ENCODE data around the gene IVNS1ABP. TPM values are rescaled to one million over a fixed set of nuclear protein-coding genes. Genes with fewer than 3 reads are reported as not detected.

IVNS1ABP gene
- total and polyA plus RNA-seq, 10 of the 15 experiments (the other 5 are each of a cell fraction or from before 2014, with no cell fraction given), result 19.2 to 154 (median 43.9) TPM

DNA sequence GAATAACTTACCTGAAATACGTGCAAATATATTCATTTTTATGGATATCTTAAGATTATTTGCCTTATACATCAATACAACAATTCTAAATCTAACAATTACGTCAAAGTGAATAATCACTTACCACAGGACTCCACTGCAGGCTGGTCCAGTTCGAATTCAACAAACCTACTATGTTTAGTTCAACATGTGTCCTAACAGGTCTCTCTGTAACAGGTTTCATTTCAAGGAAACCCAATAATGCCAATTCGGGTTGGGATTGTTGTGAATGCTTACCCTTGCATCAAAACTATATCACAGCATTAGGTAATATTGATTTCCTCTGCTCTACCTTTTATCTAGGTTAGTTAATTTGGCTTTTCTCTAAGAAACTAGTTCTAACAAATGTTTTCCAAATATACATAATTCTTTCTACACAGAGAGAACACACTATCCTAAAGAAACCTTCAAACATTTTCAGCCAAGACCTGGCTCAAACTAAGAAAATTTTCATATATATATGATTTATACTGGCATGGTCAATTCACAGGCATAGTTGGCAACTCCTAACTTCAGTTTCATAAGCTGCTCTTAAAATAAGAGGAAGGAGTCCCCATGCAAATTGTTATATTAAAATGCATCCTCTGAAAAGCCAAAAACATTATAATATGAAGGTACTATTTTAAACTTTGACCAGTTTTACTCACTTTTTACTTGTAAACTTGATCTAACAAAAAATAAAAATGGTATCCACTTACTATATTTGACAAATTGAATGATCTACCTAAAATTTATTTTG, 4.5 kb downstream of the IVNS1ABP start:
- POLR2A ChIA-PET, result interaction anchor here (0.6 kb wide), 1 partner anchor 125 kb away, joined by 5 read pairs; no protein-coding TSS in a partner anchor

More for the DNA sequence above, 4.5 kb downstream of the IVNS1ABP start:
- intact Hi-C loops (cut with micrococcal nuclease; ENCODE audit: unreplicated experiment), result no loop called here
- no peaks in the 10 kb centered on the region for H3K9me3 ChIP-seq (replicated peaks; ENCODE audit: control insufficient read depth, insufficient read depth, low read length)
- in situ Hi-C loops (cut with MboI), result loop anchor here (25.0 kb wide), 1 partner anchor 1050 kb away; no protein-coding TSS in a partner anchor
- DNase-seq (ENCODE audit: low read depth, low spot score), result no peak
- TF ChIP-seq SRF (IDR thresholded peaks at IDR 0.05; ENCODE audit: low read depth in 2 of 2, low read length in 2 of 2) (no peak), NFYB (IDR thresholded peaks at IDR 0.05; ENCODE audit: insufficient read depth, low read depth, low read length) (no peak), MEF2B (IDR thresholded peaks at IDR 0.05; ENCODE audit: partially characterized antibody, poor library complexity, severe bottlenecking) (no peak)
- TF ChIP-seq, protein P1, sequence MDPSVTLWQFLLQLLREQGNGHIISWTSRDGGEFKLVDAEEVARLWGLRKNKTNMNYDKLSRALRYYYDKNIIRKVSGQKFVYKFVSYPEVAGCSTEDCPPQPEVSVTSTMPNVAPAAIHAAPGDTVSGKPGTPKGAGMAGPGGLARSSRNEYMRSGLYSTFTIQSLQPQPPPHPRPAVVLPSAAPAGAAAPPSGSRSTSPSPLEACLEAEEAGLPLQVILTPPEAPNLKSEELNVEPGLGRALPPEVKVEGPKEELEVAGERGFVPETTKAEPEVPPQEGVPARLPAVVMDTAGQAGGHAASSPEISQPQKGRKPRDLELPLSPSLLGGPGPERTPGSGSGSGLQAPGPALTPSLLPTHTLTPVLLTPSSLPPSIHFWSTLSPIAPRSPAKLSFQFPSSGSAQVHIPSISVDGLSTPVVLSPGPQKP (IDR thresholded peaks at IDR 0.05; ENCODE audit: low read depth, low read length), result no peak
- TF ChIP-seq, protein P2, sequence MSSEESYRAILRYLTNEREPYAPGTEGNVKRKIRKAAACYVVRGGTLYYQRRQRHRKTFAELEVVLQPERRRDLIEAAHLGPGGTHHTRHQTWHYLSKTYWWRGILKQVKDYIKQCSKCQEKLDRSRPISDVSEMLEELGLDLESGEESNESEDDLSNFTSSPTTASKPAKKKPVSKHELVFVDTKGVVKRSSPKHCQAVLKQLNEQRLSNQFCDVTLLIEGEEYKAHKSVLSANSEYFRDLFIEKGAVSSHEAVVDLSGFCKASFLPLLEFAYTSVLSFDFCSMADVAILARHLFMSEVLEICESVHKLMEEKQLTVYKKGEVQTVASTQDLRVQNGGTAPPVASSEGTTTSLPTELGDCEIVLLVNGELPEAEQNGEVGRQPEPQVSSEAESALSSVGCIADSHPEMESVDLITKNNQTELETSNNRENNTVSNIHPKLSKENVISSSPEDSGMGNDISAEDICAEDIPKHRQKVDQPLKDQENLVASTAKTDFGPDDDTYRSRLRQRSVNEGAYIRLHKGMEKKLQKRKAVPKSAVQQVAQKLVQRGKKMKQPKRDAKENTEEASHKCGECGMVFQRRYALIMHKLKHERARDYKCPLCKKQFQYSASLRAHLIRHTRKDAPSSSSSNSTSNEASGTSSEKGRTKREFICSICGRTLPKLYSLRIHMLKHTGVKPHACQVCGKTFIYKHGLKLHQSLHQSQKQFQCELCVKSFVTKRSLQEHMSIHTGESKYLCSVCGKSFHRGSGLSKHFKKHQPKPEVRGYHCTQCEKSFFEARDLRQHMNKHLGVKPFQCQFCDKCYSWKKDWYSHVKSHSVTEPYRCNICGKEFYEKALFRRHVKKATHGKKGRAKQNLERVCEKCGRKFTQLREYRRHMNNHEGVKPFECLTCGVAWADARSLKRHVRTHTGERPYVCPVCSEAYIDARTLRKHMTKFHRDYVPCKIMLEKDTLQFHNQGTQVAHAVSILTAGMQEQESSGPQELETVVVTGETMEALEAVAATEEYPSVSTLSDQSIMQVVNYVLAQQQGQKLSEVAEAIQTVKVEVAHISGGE (CRISPR knock-in tag; IDR thresholded peaks at IDR 0.05), result no peak
- no peak for FAIRE-seq
- SMC1A ChIA-PET (ENCODE audit: uncharacterized antibody, unreplicated experiment), result interaction anchor here (0.6 to 2.4 kb wide), 6 partner anchors 12 to 283 kb away, joined by 3 to 18 read pairs (median 4); no protein-coding TSS in a partner anchor
- peak overlapping the region; percentile 52 for H3K4me2 ChIP-seq (ENCODE audit: control insufficient read depth, insufficient read depth)
- peaks cover 68% of the 10 kb centered on the region for H3K79me2 ChIP-seq (ENCODE audit: control insufficient read depth, insufficient read depth, low read length)
- H3K27me3 ChIP-seq (replicated peaks in 1 of 2; ENCODE audit: control insufficient read depth in 2 of 2, insufficient read depth in 2 of 2, low read length in 1 of 2), result no peaks in the 10 kb centered on the region
- no peak overlapping the region for H3K27ac ChIP-seq (ENCODE audit: control insufficient read depth, insufficient read depth)
- no peak overlapping the region for H2AFZ ChIP-seq (ENCODE audit: control insufficient read depth, low read depth, low read length)
- CTCF ChIA-PET, result interaction anchor here (1.6 to 2.3 kb wide), 4 partner anchors 72 to 369 kb away, joined by 3 to 13 read pairs (median 10); no protein-coding TSS in a partner anchor
- no peak for ATAC-seq
- RAD21 ChIA-PET (ENCODE audit: unreplicated experiment), result interaction anchor here (0.6 to 2.3 kb wide), 4 partner anchors 46 to 368 kb away, joined by 3 to 18 read pairs (median 8); no protein-coding TSS in a partner anchor
- no peaks in the 10 kb centered on the region; the same call in 1 of the 2 replicates for H4K20me1 ChIP-seq (ENCODE audit: control insufficient read depth, insufficient read depth)
- H3K36me3 ChIP-seq (ENCODE audit: control insufficient read depth in 2 of 2, insufficient read depth in 2 of 2, low read length in 1 of 2), result peaks cover 0 to 10% of the 10 kb centered on the region in 2 experiments; a peak in 2 of 4 replicates
- H3K4me3 ChIP-seq, result peak overlapping the region; percentile 79; the same call in 1 of the 2 replicates
- no TSS peak for BruUV-seq (replicated peaks)
- no peaks in the 10 kb centered on the region; the same call in 1 of the 2 replicates for H3K4me1 ChIP-seq (ENCODE audit: control insufficient read depth, insufficient read depth, low read length)
- WGBS (ENCODE audit: insufficient coverage, insufficient replicate concordance, low lambda C conversion rate, missing lambda C conversion rate), result 20% methylated on average over 4 of the region's 4 CpGs
- H3K9ac ChIP-seq (ENCODE audit: control insufficient read depth, insufficient read depth, low read length), result no peak overlapping the region; the same call in 1 of the 2 replicates

Data from GM12878 (cell line).